Heart left ventricle (tissue), 16 donors: ENCODE data around the gene MLN. TPM values are rescaled to one million over a fixed set of nuclear protein-coding genes. Genes with fewer than 3 reads are reported as not detected.

Experiments used
- ATAC-seq, 4 donors: fragments of 200-7000 bp; cut with Tn5 transposase; one replicate each; pipeline ENCODE4 v1.9.1; 2020 to 2022; ENCODE audit warnings: moderate library complexity in 4 of 4, mild to moderate bottlenecking in 3 of 4, moderate number of reproducible peaks in 1 of 4
- DNase-seq, 5 donors: peaks; one replicate each; pipeline ENCODE4 v3.0.0-alpha.2; 2020
- H3K27ac ChIP-seq, 12 donors: fragments of 200-600 bp; sonication (generic) in 4 of 12; one replicate each; pipeline versions ENCODE4 v1.5.0 to v1.8.0; 2016 to 2022; ENCODE audit warnings: mild to moderate bottlenecking in 2 of 12
- H3K27me3 ChIP-seq, 9 donors: fragments of 200-600 bp; sonication (generic) in 2 of 9; one replicate each; pipeline versions ENCODE4 v1.5.1 to v1.8.0; 2016 to 2022; ENCODE audit warnings: mild to moderate bottlenecking in 3 of 9
- H3K36me3 ChIP-seq, 9 donors: fragments of 200-600 bp; sonication (generic) in 2 of 9; one replicate each; pipeline versions ENCODE4 v1.5.0 to v1.8.0; 2018 to 2022; ENCODE audit warnings: mild to moderate bottlenecking in 2 of 9
- H3K4me1 ChIP-seq, 12 donors: fragments of 200-600 bp; sonication (generic) in 4 of 12; one replicate each; pipeline versions ENCODE4 v1.5.0 to v1.8.0; 2016 to 2022; ENCODE audit warnings: mild to moderate bottlenecking in 3 of 12
- H3K4me3 ChIP-seq, 12 donors: fragments of 200-600 bp; sonication (generic) in 4 of 12; one replicate each; pipeline versions ENCODE4 v1.5.0 to v1.8.0; 2017 to 2022; ENCODE audit warnings: mild to moderate bottlenecking in 9 of 12, moderate library complexity in 4 of 12
- H3K9me3 ChIP-seq, 12 donors: fragments of 200-600 bp; sonication (generic) in 4 of 12; one replicate each; pipeline versions ENCODE4 v1.5.0 to v1.8.0; 2016 to 2022; ENCODE audit warnings: mild to moderate bottlenecking in 1 of 12
- POLR2A ChIP-seq, 2 donors: fragments of 450-650 bp; IDR thresholded peaks; one replicate each; pipeline ENCODE4 v1.6.1; 2017; ENCODE audit warnings: antibody characterized with exemption in 2 of 2, mild to moderate bottlenecking in 2 of 2, moderate library complexity in 2 of 2
- WGBS, 4 donors: extraction: QIAGEN DNeasy Blood & Tissue Kit in 2 of 4; methylation state at CpG; one replicate each; pipeline versions ENCODE4 v1.1.5 to v1.1.7; 2013 to 2018; 5-methylcytosine and 5-hydroxymethylcytosine counted together
- intact Hi-C, 10 donors: fragments of 100-400 bp; cut with DNase I; formaldehyde crosslinking; loops; one replicate each; pipeline versions ENCODE4 v1.11.1 to v1.14.2; 2022
- polyA plus RNA-seq, 2 donors: library from polyadenylated mRNA; stranded (reverse); fragments of 200-250 nt; gene quantifications; one replicate each; pipeline ENCODE4 v1.2.3, GENCODE V29; 2013
- total RNA-seq, 9 donors: library from RNA; depleted of rRNA in 2 of 9; stranded (reverse); fragments of >200 nt in 2 of 9; fragmentation: NEBNext Ultra II Directional in 3 of 9; extraction: Animal tissue kit (Norgen Biotek cat#: 25700) in 3 of 9; gene quantifications; one replicate each; pipeline versions ENCODE4 v1.1.0 to v1.2.4, GENCODE V29; 2016 to 2023
- TF ChIP-seq, protein P1 (sequence below), 12 donors: fragments of 200-600 bp; sonication (generic) in 4 of 12; IDR thresholded peaks; one replicate each; pipeline versions ENCODE4 v1.5.0 to v1.8.0; 2018 to 2022; ENCODE audit warnings: antibody characterized with exemption in 12 of 12, mild to moderate bottlenecking in 5 of 12
- donor health status: ischemic (EF 13 %, LVEDD 7.1; RV severe dilation, severe dysfunction).
- donor health status: healthy with polysubstance abuse.
- donor health status: DM: no; HTN: yes; CAD: no.
- donor health status: DM: no; HTN: no; CAD: no.
- donor health status: ischemic (EF 25% LVEDD 6.9; RV normal size, moderate dysfunction).
- donor health status: ischemic (EF 25% LVEDD 5.7; RV mildly dilated, moderate dysfunction).
- donor health status: healthy.
- donor health status: DM: yes; HTN: yes; CAD: no.
- donor health status: ischemic (EF 35%, LVEDD 5.7; RV mildly dilated, moderate dysfunction).
- donor health status: nonischemic (EF 11% LVEDD 7.7; RV severe dilation, severe dysfunction).
- donor health status: DM: yes; HTN: yes; CAD: no.
- donor health status: PGD.
- donor health status: ischemic (EF 29% LVEDD 5.4; RV normal size, mild dysfunction).
- donor health status: nonischemic (EF 23%, LVEDD 6.1; RV moderate dilation, normal function).

MLN gene
- total and polyA plus RNA-seq, 11 donors, result not detected

DNA sequence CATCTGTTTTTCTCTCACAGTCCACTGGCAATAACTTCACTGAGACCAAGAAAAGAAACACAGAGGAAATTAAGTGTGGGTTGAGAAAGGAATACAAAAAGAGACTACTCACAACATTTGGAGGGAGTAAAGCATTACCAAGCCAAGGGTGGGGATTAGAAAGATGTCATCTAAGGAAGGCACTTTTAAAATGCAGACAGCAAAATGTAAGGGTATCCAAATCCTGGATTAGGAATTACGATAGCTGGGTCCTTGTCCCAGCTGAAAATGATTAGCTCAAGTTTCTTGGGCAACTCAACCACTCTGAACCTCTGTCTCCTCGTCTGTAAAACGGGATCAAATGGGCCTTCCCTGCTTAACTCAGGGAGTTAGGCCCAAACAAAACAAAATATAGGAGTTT lies 17.1 kb downstream of the MLN start:
- intact Hi-C loops, result no loop called here
- Histone ChIP-seq H3K4me1 (peaks cover 5 to 60% (median 45%) of the 10 kb centered on the region in 12 donors), H3K9me3 (no peaks in the 10 kb centered on the region), H3K36me3 (peaks cover 0 to 58% (median 37%) of the 10 kb centered on the region in 9 donors), H3K27ac (peak overlapping the region; percentile 95 to 100 (median 98)), H3K4me3 (peak overlapping the region in 4 of 12 donors; percentile 93 to 100 (median 98)), H3K27me3 (no peaks in the 10 kb centered on the region)
- no peak for TF ChIP-seq POLR2A (IDR thresholded peaks at IDR 0.05)
- TF ChIP-seq, protein P1, sequence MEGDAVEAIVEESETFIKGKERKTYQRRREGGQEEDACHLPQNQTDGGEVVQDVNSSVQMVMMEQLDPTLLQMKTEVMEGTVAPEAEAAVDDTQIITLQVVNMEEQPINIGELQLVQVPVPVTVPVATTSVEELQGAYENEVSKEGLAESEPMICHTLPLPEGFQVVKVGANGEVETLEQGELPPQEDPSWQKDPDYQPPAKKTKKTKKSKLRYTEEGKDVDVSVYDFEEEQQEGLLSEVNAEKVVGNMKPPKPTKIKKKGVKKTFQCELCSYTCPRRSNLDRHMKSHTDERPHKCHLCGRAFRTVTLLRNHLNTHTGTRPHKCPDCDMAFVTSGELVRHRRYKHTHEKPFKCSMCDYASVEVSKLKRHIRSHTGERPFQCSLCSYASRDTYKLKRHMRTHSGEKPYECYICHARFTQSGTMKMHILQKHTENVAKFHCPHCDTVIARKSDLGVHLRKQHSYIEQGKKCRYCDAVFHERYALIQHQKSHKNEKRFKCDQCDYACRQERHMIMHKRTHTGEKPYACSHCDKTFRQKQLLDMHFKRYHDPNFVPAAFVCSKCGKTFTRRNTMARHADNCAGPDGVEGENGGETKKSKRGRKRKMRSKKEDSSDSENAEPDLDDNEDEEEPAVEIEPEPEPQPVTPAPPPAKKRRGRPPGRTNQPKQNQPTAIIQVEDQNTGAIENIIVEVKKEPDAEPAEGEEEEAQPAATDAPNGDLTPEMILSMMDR (IDR thresholded peaks at IDR 0.05), result no peak
- 61 to 65% (median 62%) methylated on average over 3 of the region's 3 CpGs for WGBS, 4 donors
- DNase-seq (no peak), ATAC-seq (no peak)

DNA sequence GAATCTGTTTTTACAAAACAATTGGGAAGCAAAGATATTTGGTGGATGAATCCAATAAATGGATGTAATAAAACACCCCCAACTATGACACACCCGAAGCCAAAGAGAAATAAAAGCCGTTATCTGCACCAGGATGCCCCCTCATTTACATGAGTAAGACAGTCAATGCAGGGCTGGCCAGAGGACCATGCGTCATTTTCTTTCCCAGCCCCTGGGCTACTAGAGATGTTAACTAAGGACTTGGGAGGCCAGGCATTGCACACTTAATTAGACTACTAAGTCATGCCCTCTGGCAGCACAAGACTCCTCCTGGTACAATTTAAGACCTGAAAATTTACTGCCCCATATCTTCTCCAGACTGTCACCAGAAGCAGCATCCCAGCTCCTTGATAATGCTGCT lies 18.0 kb downstream of the MLN start:
- no peak overlapping the region for H3K4me3 ChIP-seq
- 54 to 67% (median 56%) methylated on average over 3 of the region's 3 CpGs for WGBS, 4 donors
- no peaks in the 10 kb centered on the region for H3K27me3 ChIP-seq
- peak overlapping the region in 10 of 12 donors; percentile 95 to 100 (median 98) for H3K27ac ChIP-seq
- peaks cover 0 to 67% (median 46%) of the 10 kb centered on the region in 9 donors for H3K36me3 ChIP-seq
- intact Hi-C loops, result no loop called here
- H3K9me3 ChIP-seq, result no peaks in the 10 kb centered on the region
- ATAC-seq (no peak), DNase-seq (no peak)
- peaks cover 8 to 70% (median 54%) of the 10 kb centered on the region in 12 donors for H3K4me1 ChIP-seq
- TF ChIP-seq POLR2A (IDR thresholded peaks at IDR 0.05), result no peak
- TF ChIP-seq, protein P1 (IDR thresholded peaks at IDR 0.05), result no peak

DNA sequence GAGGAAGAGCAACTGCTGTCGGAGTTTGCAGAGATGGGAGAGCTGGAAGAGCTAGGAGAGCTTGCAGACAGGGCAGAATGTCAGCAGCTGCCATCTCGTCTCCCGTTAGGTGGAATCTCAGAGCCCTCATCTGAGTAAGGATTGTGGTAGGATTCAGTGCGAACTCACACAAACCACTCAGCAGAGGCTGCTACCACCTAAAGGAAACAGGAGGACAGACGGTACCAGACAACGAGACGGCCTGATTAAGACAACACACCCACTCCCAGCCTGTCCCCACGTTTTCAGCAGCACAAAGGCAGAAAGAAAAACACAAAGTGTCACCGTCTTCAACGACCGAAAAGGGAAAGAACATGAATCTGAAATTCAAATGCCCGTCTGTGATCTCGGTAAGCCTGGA lies 19.0 kb downstream of the MLN start:
- peak overlapping the region in 3 of 12 donors; percentile 26 to 99 (median 95) for H3K27ac ChIP-seq
- H3K36me3 ChIP-seq, result peaks cover 0 to 76% (median 56%) of the 10 kb centered on the region in 9 donors
- TF ChIP-seq, protein P1 (IDR thresholded peaks at IDR 0.05), result no peak
- TF ChIP-seq POLR2A (IDR thresholded peaks at IDR 0.05), result no peak
- H3K4me3 ChIP-seq, result no peak overlapping the region
- ATAC-seq (no peak), DNase-seq (peak in 1 of 5 donors; percentile 28)
- no peaks in the 10 kb centered on the region for H3K9me3 ChIP-seq
- 61 to 81% (median 68%) methylated on average over 13 of the region's 13 CpGs for WGBS, 4 donors
- H3K4me1 ChIP-seq, result peaks cover 9 to 76% (median 56%) of the 10 kb centered on the region in 12 donors
- H3K27me3 ChIP-seq, result no peaks in the 10 kb centered on the region
- intact Hi-C loops, result no loop called here

DNA sequence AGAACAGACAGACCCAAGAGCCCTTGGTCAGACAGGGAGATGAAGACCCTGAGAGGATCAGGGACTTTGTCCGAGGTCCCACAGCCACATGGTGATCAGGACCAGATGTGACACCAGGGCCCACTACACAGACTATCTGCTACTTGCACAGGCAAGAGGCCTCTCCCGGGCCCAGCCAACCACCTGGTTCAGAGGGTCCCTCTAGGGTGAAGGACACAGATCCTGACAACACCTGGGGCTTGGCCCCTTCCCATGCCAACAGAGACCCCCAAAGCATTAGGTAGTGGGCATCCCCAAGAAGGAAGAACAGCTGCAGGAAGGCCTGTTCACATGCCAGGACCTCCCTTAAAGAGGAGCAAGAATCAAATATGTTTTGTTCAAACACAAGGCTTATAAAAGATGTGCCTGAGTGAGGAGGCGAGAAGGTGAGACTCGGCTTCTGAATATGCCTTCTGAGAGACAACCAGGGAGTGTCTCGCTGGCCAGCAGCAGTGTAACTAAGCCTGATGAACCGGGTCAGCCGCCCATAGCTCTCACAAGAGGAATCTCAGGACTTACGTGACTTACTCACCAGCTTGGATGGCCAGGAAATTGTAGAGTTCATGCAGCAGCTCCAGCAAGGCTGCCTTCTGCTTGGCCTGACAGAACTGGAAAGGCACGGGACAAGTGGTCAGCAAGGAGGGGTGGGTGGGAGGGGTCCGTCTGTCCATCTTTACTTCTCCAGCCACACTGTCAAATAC lies 19.9 kb downstream of the MLN start:
- intact Hi-C loops, result no loop called here
- ATAC-seq (no peak), DNase-seq (peak in 1 of 5 donors; percentile 25)
- Histone ChIP-seq H3K4me1 (peaks cover 9 to 71% (median 52%) of the 10 kb centered on the region in 12 donors), H3K27me3 (no peaks in the 10 kb centered on the region), H3K36me3 (peaks cover 0 to 85% (median 65%) of the 10 kb centered on the region in 9 donors), H3K4me3 (no peak overlapping the region), H3K27ac (peak overlapping the region in 1 of 12 donors; percentile 95), H3K9me3 (no peaks in the 10 kb centered on the region)
- 87 to 92% (median 91%) methylated on average over 10 of the region's 10 CpGs for WGBS, 4 donors
- no peak for TF ChIP-seq POLR2A (IDR thresholded peaks at IDR 0.05)
- TF ChIP-seq, protein P1 (IDR thresholded peaks at IDR 0.05), result no peak
